ENCODE data around the gene DOCK10.
A peak's percentile ranks its signal among the peaks of the same experiment; 100 is the strongest.

The DOCK10 gene

DNA sequence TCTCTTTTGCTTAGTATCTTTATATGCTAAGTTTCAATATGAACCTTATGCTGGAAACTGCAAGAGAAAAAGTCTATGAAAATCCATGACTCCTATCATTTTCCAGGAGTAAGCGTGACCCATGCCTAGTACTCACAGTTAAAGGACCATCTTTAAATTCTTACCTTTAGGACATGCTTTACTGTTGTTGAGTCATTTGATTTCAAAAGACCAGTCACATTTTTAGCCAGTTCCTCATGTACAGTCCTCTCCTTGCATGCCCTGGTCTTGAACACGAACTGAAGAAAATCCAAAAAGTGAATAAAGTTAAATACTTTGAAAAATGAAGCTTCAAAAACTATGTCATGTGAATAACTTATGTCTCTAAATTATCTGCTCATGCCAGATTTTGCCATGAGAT lies 208.3 kb downstream of the DOCK10 start:
- no peak for DNase-seq (ENCODE audit: low read depth)

DNA sequence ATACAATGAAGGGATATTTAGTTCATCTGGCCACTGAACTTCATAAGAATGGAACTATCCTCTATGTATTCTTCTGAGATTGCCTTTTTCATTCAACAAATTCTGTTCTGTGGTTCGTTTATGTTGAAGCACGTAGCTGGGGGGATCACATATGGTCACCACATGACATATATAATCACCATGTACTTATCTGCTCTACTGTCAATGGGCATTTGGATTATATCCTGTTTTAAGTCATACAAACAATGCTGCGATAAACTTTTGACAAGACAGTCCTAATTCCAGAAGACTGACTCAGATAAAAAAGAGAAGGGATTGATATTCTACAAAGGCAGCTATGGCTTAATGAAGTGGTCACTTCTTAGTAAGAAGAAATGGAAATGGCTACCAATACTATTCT lies 210.1 kb downstream of the DOCK10 start:
- DNase-seq (ENCODE audit: low read depth), result peak; percentile 16

DNA sequence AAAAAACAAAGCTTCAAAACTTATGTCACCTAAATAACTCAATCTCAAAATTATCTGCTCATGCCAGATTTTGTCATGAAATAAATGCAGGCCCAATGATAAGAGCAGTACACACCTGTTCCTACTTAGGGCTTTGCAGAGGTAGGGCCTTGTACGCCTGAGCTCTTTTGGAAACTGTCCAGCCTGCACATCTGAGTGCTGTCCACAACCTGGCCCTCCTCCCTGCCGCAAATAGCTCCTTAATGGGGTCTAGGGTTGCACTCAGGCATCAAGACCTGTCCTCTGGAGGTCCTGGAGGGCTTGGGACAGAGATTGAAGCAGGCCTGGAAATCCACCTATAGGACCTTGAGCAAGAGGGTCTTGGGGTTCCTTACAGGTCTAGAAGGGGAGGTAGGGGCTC lies 210.7 kb downstream of the DOCK10 start:
- no peak for DNase-seq (ENCODE audit: low read depth)

DNA sequence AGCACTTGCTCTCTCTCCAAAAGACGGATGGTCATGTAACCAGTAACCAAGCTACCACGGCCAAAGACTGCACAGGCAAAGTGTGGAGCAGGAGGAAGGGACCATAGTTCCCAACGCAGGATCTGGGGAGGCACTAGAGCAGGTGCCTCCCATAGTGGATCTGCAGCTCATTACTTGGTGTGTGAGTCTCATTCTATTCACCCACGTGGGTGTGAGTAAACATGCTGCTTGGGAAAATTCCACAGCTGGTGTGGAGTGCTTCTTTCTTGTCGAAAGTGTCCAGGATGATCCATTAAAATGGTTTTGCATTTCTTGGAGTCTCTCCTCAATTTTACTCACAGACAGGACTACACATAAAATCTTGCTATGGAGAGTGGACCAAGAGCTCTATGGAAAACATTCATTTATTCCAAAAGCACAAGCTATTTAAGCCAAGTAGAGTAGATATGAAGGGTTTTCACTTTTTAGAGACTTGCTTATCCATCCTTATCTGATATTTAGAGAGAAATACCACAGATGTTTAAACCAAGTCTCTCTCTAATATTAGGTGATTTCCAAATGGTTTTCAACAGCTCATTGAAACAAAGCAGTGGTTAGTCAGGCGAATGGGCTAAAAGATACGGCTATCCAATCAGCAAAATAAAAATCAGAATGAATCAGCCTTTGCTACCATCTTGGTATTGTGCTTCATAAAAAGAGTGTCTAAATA lies 221.8 kb downstream of the DOCK10 start:
- peak; percentile 35 for DNase-seq (ENCODE audit: low read depth)

DNA sequence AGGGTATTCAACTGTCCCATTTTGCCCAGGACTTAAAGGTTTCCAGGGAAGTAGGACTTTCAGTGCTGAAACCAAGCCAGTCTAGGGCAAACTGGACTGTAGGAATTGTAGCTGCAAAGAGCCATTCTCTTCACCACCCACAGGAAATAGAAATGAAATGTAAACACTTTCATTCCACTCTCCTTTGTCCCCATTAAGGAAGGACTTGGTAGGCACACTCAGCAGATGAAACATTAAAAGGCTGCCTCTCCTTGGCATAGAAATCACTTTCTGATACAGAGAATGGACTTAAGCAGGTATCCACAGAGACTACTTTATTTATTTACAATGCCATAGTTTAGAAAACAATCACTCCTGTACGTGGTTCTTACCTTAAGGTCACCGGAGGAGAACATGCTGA lies 223.2 kb downstream of the DOCK10 start:
- peak; percentile 52 for DNase-seq (ENCODE audit: low read depth)

DNA sequence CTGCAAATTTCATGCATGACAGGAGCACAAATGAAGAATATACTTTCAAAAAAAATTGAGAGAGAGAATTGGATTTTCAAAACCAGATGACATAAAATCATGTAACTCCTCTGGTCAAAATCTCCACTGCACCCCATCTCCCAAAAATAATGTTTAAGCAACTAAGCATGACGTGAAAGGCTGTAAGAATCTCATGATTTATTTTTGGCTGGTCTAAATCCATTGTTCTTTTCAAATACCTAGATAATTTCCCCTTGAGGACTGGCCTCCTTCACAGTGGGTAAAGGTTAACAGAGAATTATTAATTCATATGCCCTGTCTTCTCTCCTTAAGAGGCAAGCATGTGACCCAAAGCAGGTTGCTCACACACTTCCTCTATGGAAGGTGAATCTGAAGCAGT lies 224.6 kb downstream of the DOCK10 start:
- no peak for DNase-seq (ENCODE audit: low read depth)

DNA sequence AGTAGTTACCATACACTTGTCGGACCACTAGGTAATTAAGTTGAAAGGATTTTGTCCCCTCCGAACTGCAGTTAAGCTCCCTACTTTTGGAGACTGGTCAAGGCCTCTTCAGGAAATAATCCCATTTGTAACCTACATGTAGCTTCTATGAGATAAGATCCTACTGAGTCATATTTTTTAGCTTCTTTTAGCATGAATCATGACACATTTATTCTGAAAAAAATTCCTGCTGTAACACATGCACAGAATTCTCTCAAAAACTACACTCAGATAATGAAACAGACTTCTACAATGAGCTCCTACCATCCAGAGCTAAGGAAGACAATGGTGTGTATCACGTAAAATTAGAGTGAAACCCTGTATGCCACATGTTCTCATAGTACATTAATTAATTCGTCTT lies 225.5 kb downstream of the DOCK10 start:
- DNase-seq (ENCODE audit: low read depth), result peak; percentile 91

DNA sequence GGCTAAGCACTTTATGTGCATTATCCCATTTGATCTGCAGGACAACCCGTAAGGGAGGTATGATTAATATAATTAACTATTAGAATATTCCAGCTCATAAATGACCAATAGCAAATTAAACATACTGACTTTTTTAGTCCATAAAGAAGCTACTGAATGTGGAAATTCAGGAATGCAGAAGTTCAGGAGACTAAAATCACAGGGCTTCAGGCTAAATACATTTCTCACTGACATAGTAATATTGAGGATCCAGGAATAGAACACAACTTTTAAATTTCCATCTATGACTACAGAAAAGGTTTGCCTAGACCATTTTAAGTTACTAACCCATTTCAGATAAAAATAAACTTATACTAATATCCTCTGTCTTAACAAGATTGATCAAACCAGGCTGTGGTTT lies 228.7 kb downstream of the DOCK10 start:
- DNase-seq (ENCODE audit: low read depth), result peak; percentile 8

DNA sequence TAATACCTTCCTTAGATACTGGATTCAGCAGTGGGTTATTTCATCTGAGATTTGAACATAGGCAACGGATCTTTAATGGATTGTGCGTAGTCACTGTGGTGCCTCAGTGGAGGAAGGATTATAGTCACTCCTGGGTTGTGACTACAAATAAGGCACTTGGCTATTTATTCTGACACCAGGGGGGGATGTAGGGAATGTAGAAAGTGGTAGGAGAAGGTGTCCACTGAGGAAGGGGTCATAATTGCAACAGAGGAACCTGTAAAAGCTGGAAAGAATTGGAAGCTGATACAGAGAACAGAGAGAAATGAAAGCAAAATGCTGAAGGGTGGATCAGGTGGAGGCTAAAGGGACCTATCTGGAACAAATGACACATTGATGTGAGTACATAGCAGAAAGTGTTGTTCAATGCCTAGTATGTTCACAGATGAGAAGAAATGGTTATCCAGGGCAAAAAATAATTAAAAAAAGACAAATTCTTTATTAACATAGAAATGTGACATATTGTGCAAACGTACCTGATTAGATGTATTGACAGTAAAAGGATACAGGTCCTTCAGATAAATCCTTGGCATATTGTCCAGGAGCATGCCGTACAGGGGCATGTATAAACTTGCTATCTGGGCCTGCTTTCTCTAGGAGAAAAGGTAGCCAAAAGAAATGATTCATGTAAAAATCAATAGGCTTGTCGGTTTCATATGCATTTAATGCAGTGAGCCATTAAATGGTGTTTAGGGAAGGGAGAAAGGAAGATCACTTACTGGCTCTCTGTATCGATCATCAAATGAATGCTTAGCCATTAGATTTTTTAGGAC lies 234.9 kb downstream of the DOCK10 start:
- no peak for DNase-seq (ENCODE audit: low read depth)

DNA sequence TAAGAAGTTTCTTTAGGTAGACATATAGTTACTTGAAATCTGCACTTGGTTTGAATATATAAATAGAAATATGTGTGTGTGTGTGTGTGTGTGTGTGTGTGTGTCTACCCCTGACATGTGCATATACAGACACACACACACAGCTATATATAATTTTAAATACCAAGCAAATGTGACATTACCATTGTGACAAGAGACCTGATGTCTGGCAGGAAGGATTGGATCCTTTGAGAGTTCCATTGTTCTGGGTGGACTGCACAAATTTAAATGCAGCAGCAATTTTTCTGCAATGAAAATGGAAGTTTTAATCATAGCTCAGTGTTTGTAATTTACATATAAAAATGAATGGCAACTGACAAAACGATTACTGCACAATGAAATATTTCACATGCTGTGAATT lies 238.3 kb downstream of the DOCK10 start:
- no peak for DNase-seq (ENCODE audit: low read depth)

DNA sequence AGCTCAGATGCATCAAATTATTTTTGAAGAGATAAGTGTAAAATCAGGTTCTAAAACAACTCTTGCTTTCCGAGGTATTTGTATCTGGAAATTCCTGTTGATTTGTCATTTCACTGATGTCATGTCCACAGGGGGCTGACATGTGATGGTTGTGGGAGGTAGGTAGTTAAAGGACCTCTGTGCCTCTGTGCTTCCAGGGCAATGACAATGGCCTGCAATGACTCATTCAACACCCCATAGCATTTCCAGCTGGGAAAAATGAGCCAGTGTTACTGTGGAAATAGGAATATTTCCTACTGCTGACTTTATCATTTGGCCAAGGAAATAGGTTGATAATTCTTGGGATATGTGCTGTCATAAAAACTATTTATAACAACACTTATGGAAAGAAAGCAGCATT lies 239.9 kb downstream of the DOCK10 start:
- DNase-seq (ENCODE audit: low read depth), result peak; percentile 75

DNA sequence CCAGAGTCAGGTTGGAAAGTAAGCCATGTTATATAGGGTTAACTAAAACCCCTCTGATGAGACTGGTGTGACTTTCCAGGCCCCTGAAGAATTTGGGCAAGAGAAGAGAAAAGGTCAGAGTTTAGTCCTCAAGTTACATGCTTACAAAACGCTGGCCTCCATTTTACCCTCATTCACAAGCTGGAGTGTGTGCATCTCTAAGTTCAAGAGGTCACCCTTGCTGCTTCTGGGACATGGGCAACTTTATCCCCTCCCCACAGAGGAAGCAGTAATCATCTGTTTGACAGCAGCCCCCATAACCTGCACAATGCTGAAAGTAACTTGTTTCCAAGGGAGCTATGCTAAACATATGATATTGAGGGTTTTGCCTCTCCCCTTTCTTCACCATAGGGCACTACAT lies 240.9 kb downstream of the DOCK10 start:
- no peak for DNase-seq (ENCODE audit: low read depth)

DNA sequence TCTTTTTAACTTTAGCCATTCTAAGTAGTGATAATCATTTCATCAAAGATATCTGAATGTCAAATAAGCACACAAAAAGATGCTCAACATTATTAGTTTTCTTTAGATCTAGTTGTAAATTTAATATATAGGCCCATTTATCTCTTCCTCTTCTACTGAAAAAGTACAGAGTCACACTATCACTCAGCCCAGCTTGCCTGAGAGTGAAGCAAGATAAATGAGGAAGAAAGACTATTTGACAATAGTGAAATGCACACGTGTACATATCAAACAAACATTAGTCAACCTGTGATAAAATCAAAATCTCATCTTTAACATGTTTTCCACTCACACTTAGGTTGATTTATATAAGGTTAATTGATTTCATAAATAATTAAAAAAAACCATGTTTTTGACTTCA lies 242.6 kb downstream of the DOCK10 start:
- no peak for DNase-seq (ENCODE audit: low read depth)

DNA sequence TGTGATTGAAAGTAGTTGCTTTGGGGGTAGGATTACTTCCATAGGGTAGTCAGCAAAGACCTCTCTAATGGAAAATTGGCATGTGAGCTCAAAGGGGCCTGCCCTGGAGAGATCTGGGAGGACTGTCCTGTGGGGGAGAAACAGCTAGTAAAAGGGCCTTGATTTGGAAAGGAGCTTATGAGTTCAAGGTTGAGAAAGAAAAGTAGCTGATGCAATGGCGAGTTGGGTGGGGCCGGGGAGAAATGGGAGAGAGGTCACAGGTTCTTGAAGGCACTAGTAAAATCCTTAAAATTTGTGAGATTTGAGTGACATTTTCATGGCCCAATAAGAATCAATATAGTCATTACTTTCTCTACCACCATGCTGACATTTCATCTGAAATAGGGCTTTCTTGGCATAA lies 244.1 kb downstream of the DOCK10 start:
- DNase-seq (ENCODE audit: low read depth), result no peak

DNA sequence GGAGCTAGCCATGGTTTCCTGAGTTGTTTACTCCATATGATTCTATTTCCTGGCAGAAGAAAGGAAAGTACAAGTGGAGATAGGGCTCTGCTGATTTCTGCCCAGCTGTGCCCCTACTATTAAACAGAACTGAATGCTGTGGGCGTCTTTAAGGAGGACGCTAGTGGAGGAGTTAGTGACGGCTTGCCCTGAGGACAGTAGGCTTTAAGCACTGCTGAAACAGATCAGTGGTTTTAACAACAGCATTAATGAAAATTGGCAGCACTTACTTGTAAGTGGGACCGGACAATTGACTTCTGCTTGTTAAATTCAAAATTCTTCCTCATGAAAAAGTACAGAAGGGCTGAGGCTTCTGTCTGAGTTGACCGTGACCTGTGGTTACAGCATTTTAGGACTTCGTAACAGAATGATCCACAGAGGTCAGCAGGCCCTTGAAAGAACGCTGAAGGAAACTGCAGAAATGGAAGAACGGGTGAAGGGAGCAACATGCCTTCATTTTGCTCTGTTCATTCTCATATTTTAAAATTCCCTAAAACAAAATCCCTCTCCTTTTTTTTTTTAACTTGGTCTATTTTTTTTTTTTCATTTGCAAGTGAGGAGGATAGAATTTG lies 245.5 kb downstream of the DOCK10 start:
- DNase-seq (ENCODE audit: low read depth), result no peak

DNA sequence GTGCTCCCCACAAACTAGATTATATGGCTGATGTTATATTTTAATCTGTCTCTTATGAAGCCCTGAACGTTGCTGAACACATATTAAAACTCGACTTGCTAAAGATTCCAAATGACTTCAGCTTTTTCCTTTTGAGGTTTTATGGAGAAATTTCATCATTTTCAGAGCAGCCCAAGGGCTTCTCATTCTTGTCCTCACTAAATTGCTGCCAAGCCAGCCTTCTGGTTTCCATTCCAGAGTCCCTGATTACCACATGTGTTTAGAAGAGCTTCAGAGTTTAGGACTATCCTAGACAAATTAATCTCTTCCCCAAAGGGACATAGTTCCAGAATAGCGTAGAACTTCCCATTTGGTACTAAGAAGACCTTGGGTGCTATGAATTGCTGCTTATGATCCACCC lies 248.3 kb downstream of the DOCK10 start:
- DNase-seq (ENCODE audit: low read depth), result peak; percentile 84

DNA sequence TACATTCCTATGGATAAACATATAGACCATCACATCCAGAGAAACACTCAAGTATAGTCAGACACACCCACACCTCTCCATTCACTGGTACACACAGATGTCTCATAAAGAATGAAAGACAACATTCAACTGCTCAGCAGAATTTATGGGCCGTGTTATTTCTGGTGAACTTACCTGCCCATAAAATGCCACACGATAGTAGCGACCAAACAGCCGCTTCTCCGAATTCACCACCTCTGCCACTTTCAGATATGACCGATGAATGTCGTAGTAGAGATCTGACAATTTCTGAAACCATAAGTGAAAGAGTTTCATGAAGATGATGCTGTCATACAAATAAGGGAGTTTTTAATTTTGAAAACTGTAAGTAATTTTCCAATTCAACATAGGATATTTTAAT lies 255.4 kb downstream of the DOCK10 start:
- no peak for DNase-seq (ENCODE audit: low read depth)

DNA sequence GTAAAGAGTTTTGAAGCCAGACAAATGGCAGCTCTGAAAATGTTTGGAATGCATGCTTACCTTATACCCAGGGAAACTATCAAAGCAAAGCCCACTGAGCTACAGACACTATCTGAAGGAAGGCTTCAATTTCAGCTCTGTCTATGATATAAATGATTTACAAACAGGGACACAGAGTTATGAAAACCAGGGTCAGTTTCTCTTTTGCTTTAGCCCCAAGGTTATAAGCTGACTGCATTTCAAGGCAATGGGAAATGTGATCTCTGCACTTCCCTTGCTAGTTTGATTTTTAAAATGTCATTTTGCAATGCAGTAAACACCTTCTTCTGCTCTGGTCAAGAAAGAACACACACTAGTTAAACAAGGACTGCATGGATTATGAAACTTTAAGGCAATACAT lies 260.9 kb downstream of the DOCK10 start:
- DNase-seq (ENCODE audit: low read depth), result no peak

DNA sequence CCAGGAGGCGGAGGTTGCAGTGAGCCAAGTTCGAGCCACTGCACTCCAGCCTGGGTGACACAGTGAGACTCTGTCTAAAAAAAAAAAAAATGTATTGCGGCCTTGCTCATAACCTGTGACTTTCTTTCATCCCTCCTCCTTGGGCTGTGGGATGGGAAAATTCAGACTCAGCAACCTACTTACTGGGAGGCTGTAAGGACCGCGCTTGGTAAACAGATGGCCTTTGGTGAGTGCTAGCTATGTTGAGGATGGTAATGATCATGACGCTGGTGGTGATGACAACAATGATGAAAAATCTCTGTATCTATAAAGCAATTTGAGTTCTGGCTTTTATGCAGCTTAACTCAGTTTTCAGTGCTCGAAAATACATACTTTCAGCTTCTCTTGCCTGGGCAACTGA lies 261.4 kb downstream of the DOCK10 start:
- no peak for DNase-seq (ENCODE audit: low read depth)

DNA sequence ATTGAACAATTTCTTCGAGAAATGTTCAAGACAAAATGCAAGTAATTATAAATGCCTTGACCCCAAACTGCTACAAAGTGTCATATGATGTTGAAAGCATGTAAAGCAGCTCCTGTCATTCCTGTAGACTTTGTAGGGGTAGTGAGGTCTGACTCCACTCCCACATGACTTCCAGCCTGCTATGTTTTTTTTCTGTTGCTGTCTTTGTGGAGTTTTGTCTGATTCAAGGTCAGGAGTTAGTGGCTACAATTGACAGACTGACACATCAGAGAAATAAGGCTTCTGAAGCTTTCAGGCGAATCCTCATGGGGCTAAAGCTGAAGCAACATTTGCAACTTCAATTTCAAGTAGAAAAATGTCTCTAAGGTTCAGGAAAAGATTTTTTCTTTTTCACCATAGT lies 262.2 kb downstream of the DOCK10 start:
- no peak for DNase-seq (ENCODE audit: low read depth)

DNA sequence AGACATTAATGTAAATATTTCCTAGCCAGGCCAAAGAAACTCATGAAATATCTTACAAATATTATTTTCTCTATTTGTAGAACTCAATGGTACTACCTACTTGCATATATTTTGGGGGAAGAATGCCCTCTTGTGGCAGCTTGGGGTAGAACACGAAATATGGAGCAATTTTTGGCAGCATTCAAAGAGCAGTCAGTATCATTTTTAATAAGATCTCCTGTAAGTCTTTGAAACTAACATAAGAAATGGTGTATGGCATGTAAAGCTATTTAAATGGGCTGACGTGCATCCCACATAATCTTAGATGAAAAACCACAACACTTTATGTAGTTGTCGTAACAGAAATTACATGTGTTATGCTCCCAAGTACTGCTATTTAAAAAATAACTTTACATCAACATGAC lies 263.8 kb downstream of the DOCK10 start:
- peak; percentile 70 for DNase-seq (ENCODE audit: low read depth)

DNA sequence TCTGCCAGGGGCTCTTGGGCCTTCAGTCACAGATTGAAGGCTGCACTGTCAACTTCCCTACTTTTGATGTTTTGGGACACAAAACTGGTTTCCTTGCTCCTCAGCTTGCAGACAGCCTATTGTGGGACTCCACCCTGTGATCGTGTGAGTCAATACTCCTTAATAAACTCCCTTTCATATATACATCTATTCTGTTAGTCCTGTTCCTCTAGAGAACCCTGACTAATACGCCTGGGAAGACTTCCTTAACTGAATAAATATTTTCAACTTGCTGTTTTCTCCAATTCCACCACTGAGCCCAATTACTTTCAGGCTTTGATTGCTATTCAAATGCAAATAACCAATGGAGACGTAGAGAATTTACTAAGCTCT lies 264.7 kb downstream of the DOCK10 start:
- DNase-seq (ENCODE audit: low read depth), result no peak

DNA sequence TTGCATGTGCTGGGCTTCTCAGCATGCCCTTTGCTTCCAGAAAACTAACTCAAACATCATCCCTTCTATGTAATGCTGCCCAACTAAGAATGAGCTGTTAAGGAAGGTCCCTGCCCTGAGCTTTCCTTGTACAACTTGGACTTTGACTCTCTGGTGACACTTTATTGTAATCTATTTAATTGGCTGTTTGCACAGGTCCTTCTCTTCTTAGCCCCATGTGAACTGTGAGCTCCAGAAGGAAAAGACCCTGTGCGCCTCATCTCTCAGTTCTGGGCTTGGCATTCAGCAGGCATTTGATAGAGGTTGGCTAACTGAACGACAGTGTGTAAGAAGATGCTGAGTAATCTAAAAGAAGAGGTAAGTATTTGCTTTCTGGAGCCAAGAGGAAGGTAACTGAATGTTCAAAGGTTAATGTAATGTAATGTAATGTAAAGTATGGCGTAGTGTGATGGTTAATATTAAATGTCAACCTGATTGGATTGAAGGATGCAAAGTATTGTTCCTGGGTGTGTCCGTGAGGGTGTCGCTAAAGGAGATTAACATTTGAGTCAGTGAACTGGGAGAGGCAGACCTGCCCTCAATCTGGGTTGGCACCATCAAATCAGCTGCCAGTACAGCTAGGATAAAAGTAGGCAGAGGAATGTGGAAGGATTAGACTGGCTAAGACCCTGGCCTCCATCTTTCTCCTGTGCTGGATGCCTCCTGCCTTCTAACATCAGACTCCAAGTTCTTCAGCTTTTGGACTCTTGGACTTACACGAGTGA lies 265.3 kb downstream of the DOCK10 start:
- no peak for DNase-seq (ENCODE audit: low read depth)
